Smooth muscle cell (in vitro differentiated cells): Measurements from ENCODE around the gene KHNYN. TPM values are rescaled to one million over a fixed set of nuclear protein-coding genes. Genes with fewer than 3 reads are reported as not detected.

Experiments
- DNase-seq: peaks from one replicate; lab custom pipeline; 2025; ENCODE audit not compliant: unreplicated experiment; lab: John Stamatoyannopoulos, UW
- H2AFZ ChIP-seq: fragments of 200-600 bp; sonication (generic); 2 replicates; pipeline ENCODE4 v1.6.0; 2016; ENCODE audit warnings: antibody characterized with exemption, low read depth, mild to moderate bottlenecking
- H3F3A ChIP-seq: fragments of 200-600 bp; sonication (generic); 2 replicates; pipeline ENCODE4 v1.6.0; 2017; ENCODE audit warnings: antibody characterized with exemption, low read depth
- H3K27ac ChIP-seq: fragments of 200-600 bp; sonication (generic); 2 replicates; pipeline ENCODE4 v1.5.1; 2016; ENCODE audit warnings: low read depth, mild to moderate bottlenecking
- H3K27me3 ChIP-seq: fragments of 200-600 bp; sonication (generic); 2 replicates; pipeline ENCODE4 v1.6.1; 2016; ENCODE audit warnings: low read depth, mild to moderate bottlenecking
- H3K36me3 ChIP-seq: fragments of 200-600 bp; sonication (generic); 2 replicates; pipeline ENCODE4 v1.5.1; 2016; ENCODE audit warnings: low read depth
- H3K4me1 ChIP-seq: fragments of 200-600 bp; sonication (generic); 2 replicates; pipeline ENCODE4 v1.5.1; 2016; ENCODE audit warnings: low read depth
- H3K4me2 ChIP-seq: fragments of 200-600 bp; sonication (generic); 2 replicates; pipeline ENCODE4 v1.6.0; 2016; ENCODE audit warnings: mild to moderate bottlenecking
- H3K4me3 ChIP-seq: fragments of 200-600 bp; sonication (generic); 2 replicates; pipeline ENCODE4 v1.5.1; 2016; ENCODE audit warnings: mild to moderate bottlenecking
- H3K79me2 ChIP-seq: fragments of 200-600 bp; sonication (generic); 2 replicates; pipeline ENCODE4 v1.6.0; 2016; ENCODE audit warnings: low read depth, mild to moderate bottlenecking
- H3K9ac ChIP-seq: fragments of 200-600 bp; sonication (generic); 2 replicates; pipeline ENCODE4 v1.6.0; 2016; ENCODE audit warnings: low read depth
- H3K9me3 ChIP-seq: fragments of 200-600 bp; sonication (generic); replicated peaks from 2 replicates; pipeline ENCODE4 v1.5.1; 2016; ENCODE audit warnings: low read depth
- H4K20me1 ChIP-seq: fragments of 200-600 bp; sonication (generic); 2 replicates; pipeline ENCODE4 v1.6.0; 2016; ENCODE audit warnings: low read depth
- WGBS: methylation state at CpG from one replicate; pipeline ENCODE4 v1.1.7; 2016; ENCODE audit warnings: low lambda C conversion rate; 5-methylcytosine and 5-hydroxymethylcytosine counted together
- polyA plus RNA-seq: library from polyadenylated mRNA; unstranded; fragments of >200 nt; fragmentation: Nextera tagmentation; extraction: Ambion mirVana; gene quantifications from 2 replicates; pipeline ENCODE4 v1.2.1, GENCODE V29; 2016
- total RNA-seq: library from RNA; depleted of rRNA; stranded (reverse); fragments of >200 nt; gene quantifications from 2 replicates; pipeline ENCODE4 v1.2.3, GENCODE V29; 2014
- TF ChIP-seq, protein P1 (sequence below): fragments of 200-600 bp; sonication (generic); IDR thresholded peaks from 2 replicates; pipeline ENCODE4 v1.5.1; 2017; ENCODE audit warnings: borderline replicate concordance, mild to moderate bottlenecking, antibody characterized with exemption; ENCODE audit not compliant: insufficient read depth, poor library complexity, severe bottlenecking

The KHNYN gene
- total and polyA plus RNA-seq, 2 experiments from 2014 or later: 28.2 to 43.1 TPM

DNA sequence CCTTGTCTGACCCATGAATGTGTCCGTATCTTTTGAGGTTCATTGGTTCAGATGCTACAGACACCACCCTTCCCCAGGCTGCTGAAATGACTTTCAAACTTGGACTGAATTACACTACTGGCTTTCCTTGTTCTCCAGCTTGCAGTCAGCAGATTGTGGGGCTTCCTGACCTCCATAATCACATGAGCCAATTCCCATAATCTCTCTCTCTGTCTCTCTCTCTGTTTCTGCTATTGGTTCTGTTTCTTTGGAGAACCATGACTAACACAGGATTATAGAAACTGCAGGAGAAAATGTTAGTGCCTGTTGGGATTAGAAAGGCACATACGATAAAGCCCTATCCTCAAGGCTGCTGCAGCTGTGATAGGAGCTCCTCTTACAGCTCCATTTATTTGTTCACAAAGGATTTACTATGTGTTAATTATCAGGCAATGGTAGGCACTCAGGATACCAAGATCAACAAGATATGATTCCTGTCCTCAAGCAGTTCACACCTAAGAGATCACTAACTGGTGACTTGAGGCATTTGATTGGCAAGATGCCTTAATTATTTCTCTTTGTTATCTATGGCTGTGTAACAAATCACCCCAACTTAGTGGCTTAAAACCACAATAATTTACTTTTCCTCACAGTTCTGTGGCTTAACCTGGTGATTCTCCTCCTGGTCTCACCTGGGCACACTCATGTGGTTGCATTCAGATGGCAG lies 41.1 kb upstream of the KHNYN start:
- Histone ChIP-seq H3K4me1 (peaks cover 5% of the 10 kb centered on the region), H3K27me3 (no peaks in the 10 kb centered on the region), H4K20me1 (no peaks in the 10 kb centered on the region), H3K36me3 (no peaks in the 10 kb centered on the region), H3K4me2 (peak overlapping the region; percentile 70), H3K9ac (no peak overlapping the region), H3K9me3 (no peaks in the 10 kb centered on the region), H3K4me3 (no peak overlapping the region), H3K27ac (peak overlapping the region; percentile 60), H2AFZ (no peak overlapping the region), H3K79me2 (no peaks in the 10 kb centered on the region), H3F3A (peaks cover 19% of the 10 kb centered on the region)
- TF ChIP-seq, protein P1, sequence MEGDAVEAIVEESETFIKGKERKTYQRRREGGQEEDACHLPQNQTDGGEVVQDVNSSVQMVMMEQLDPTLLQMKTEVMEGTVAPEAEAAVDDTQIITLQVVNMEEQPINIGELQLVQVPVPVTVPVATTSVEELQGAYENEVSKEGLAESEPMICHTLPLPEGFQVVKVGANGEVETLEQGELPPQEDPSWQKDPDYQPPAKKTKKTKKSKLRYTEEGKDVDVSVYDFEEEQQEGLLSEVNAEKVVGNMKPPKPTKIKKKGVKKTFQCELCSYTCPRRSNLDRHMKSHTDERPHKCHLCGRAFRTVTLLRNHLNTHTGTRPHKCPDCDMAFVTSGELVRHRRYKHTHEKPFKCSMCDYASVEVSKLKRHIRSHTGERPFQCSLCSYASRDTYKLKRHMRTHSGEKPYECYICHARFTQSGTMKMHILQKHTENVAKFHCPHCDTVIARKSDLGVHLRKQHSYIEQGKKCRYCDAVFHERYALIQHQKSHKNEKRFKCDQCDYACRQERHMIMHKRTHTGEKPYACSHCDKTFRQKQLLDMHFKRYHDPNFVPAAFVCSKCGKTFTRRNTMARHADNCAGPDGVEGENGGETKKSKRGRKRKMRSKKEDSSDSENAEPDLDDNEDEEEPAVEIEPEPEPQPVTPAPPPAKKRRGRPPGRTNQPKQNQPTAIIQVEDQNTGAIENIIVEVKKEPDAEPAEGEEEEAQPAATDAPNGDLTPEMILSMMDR: no peak
- 33% methylated on average over 2 of the region's 2 CpGs for WGBS
- no peak for DNase-seq

DNA sequence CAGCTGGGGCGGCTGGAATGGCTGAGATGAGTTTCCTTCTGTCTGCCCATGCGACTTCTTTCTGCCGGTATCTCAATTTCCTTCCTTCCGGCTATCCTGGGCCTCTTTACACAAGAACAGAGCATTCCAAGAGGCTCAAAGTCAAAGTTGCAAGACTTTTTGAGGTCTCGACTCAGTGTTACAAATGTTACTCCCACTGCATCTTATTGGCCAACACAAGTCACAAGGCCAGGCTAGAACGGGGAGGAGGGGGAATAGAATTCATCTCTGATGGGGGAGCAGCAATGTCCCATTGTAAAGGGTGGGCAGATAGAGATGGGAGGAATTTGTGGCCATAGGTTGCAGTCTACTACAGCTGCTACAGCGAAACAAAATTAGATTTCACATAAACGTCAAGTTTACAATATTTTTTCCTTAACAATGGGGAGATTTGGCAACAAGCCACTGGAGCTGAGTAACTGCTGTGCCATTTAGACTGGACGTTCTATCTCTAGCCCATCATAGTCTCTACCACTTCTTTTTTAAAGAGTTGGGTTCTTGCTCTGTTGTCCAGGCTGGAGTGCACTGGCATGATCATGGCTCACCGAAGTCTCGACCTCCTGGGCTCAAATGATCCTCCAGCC lies 40.4 kb upstream of the KHNYN start:
- peak overlapping the region; percentile 60 for H3K27ac ChIP-seq
- peaks cover 5% of the 10 kb centered on the region for H3K4me1 ChIP-seq
- WGBS: 33% methylated on average over 11 of the region's 11 CpGs
- H3K9me3 ChIP-seq: no peaks in the 10 kb centered on the region
- no peaks in the 10 kb centered on the region for H4K20me1 ChIP-seq
- peaks cover 19% of the 10 kb centered on the region for H3F3A ChIP-seq
- no peaks in the 10 kb centered on the region for H3K27me3 ChIP-seq
- no peak overlapping the region for H3K4me3 ChIP-seq
- TF ChIP-seq, protein P1: no peak
- DNase-seq: no peak
- H3K4me2 ChIP-seq: peak overlapping the region; percentile 70
- H2AFZ ChIP-seq: peak overlapping the region; percentile 33
- no peaks in the 10 kb centered on the region for H3K36me3 ChIP-seq
- H3K9ac ChIP-seq: no peak overlapping the region
- no peaks in the 10 kb centered on the region for H3K79me2 ChIP-seq

DNA sequence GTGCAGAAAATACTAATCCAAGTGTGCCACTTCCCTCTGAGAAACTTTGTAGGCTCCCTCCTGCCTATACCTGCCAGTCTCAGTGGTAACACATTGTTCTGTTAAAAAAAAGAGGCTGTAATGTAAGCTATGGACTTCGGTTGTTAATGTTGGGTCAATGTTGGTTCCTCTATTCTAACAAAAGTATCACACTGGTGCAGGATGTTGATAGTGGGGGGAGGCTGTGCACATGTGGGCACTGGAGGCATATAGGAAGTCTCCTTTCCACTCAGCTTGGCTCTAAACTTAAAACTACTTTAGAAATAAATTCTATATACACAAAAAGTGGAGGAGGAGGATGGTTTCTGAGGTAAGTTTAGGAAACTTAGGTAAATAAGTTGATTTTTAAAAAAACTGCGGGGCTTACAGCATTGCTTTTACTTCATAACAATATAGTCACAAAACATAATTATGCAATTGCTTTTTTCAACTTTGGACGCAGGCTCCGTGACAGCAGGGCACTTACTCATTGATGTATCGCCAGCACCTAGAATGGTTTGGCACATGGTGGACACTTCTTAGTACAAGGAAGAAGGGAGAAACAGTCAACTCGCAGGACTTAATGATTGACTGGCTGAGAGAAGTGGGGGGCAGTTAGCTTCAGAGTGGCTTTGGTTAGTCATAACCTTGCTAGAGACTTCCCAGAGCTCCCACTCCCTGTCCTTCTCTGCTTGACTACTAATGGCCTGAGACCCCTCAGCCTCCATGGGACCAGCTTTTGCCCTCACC lies 38.9 kb upstream of the KHNYN start:
- no peak for DNase-seq
- no peak overlapping the region for H3K27ac ChIP-seq
- WGBS: 95% methylated on average over 6 of the region's 6 CpGs
- TF ChIP-seq, protein P1: no peak
- H3K4me3 ChIP-seq: no peak overlapping the region
- H3K9me3 ChIP-seq: no peaks in the 10 kb centered on the region
- no peak overlapping the region for H2AFZ ChIP-seq
- H3K36me3 ChIP-seq: no peaks in the 10 kb centered on the region
- no peak overlapping the region for H3K9ac ChIP-seq
- no peaks in the 10 kb centered on the region for H3K79me2 ChIP-seq
- H3K4me2 ChIP-seq: no peak overlapping the region
- H4K20me1 ChIP-seq: no peaks in the 10 kb centered on the region
- no peaks in the 10 kb centered on the region for H3K27me3 ChIP-seq
- peaks cover 9% of the 10 kb centered on the region for H3K4me1 ChIP-seq
- peaks cover 19% of the 10 kb centered on the region for H3F3A ChIP-seq
